GM18951 (cell line): Measurements from ENCODE around the gene CFLAR.
"Not testable (repeated sequence)": the region's sequence is repeated elsewhere in the genome, so short reads cannot be mapped to it uniquely, and the experiment has no call there.

Experiments used
- POLR2A ChIP-seq: IDR thresholded peaks from 4 replicates; pipeline ENCODE4 v1.6.1; 2011; ENCODE audit warnings: mild to moderate bottlenecking; ENCODE audit not compliant: insufficient read length, insufficient read depth; ENCODE audit errors: extremely low read depth
- in situ Hi-C: fragments of 300-500 bp; cut with MboI; formaldehyde crosslinking; loops from one replicate; pipeline ENCODE4 v1.12.0; 2022; ENCODE audit warnings: low sequenced_read_pairs, mixed read lengths, inconsistent platforms; ENCODE audit not compliant: unreplicated experiment

CFLAR gene

DNA sequence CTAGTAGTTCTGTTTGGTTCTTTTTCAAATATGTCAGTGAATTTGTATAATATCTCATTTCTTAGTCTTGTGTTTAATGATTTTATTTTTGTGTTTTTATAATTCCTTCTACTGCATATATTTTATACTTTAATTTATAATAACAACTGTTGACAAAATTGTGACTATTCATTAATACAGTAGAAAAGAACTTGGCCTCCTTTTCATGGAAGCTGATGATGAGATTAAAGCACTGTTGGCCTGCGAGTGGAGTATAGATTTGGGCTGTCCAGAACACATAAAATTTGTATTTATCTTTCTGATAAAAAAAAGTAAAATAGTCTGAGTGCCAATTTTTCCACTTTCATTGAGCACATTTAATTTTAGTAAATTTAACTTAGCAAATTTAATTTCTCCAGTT is 12.1 kb downstream of the CFLAR start:
- in situ Hi-C loops = no loop called here
- TF ChIP-seq POLR2A = no peak

DNA sequence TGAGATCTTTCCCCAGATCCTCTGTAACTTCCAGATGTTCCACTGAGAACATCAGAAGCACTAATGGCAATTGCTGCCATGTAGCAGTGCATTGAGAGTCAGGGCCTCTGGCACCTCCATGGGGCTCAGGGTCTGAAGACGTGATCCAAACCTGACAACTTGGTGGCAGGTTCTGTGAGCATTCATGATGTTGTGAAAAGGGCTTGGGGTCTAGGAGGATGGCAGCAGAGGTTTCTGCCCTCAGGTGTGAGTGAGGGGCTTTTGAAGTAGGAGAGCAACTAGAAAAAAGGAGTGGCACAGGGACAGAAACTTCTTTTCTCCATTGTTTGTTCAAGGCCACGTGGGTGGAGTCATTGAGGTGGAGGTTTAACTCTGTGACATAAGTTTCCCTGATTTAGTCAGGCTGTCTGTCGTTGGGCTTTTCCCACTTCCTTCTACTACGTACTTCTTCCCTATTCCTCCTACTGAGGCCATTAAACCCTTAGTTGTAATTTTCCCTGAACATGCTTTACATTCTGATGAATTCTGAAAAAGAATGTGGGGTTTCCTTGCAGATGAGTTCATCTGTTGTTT is 13.1 kb downstream of the CFLAR start:
- in situ Hi-C loops = no loop called here
- no peak for TF ChIP-seq POLR2A

- in situ Hi-C loops = no loop called here
- peak; percentile 24 for TF ChIP-seq POLR2A
Observed at GRCh38 chr2:201130524-201131186, 14.7 kb downstream of the CFLAR start.

- no peak for TF ChIP-seq POLR2A
- in situ Hi-C loops = no loop called here
Observed at GRCh38 chr2:201132518-201132917, 16.6 kb downstream of the CFLAR start.

DNA sequence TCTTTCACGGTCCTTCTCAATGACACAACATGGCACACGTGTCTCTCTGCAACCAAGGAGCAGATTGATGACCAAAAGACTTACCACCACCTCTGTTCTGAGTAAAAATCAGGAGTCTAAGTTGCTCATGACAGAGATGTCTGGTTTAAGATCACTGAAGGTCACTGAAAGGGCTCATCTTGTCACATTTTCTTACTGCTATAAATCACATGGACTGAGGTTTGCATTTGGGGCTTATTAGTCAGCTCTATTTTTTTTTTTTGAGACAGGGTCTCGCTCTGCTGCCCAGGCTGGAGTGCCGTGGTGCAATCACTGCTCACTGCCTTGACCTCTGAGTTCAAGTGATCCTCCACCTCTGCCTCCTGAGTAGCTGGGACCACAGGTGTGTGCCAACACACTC is 19.4 kb downstream of the CFLAR start:
- no peak for TF ChIP-seq POLR2A
- in situ Hi-C loops = no loop called here

GRCh38 chr2:201136889-201137321 is 20.9 kb downstream of the CFLAR start:
- no peak for TF ChIP-seq POLR2A
- in situ Hi-C loops = no loop called here

DNA sequence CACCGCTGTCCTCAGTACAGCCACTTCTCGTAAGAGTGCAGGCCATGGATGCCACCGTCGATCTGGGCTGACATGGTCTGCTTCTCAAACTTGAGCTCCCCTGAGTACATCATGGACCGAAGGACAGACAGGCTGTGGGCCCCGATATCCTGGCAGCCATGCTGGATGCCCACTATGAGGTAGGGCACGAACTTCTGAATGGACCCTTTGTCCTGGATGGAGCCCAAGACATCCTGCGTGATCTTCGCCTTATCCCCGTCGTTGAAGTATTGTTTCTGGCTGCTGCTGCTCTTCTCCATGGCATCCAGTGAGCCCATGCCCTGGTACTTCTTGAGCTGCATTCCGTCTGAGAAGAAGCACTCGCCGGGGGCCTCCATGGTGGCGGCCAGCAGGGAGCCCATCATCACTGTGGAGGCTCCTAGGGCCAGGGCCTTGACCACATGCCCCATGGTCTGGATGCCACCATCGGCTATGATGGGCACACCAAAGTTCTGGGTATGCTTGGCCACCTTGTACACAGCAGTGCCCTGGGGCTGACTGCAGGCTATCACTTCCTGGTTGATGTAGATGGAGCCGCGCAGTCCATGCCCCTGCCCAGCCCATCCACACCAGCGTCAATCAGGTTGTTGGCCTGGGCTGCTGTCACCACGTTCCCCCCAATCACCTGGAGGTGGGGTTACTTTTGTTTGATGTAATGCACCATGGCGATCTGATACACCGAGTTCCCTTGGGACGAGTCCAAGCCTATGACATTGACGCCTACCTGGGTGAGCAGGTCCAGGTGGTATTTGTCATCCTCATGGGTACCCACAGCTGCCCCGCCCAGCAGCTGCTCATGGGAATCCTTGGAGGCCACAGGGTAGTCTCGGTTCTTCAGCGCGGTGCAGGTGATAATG is 21.8 kb downstream of the CFLAR start:
- TF ChIP-seq POLR2A = no peak
- in situ Hi-C loops = no loop called here

DNA sequence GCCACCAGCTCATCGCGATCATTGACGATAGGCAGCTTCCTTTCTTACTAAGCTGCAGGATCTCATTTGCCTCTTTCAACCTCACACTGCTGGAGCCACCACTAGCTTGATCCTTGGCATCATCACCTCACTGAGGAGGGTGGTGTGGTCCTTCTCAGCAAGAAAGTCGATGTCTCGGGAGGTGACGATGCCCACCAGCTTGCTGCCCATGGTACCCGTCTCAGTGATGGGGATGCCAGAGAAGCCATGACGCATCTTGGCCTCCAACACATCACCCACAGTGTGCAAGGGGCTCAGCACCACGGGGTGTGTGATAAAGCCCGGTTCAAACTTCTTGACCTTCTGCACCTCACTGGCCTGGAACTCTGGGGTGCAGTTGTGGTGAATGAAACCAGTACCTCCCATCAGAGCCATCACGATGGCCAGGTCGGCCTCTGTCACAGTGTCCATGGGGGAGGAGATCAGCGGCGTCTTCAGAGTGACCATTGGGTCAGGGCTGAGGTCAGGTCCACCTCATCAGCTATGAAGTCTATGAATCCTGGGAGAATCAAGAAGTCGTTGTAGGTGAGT is 22.5 kb downstream of the CFLAR start:
- no peak for TF ChIP-seq POLR2A
- in situ Hi-C loops = no loop called here

DNA sequence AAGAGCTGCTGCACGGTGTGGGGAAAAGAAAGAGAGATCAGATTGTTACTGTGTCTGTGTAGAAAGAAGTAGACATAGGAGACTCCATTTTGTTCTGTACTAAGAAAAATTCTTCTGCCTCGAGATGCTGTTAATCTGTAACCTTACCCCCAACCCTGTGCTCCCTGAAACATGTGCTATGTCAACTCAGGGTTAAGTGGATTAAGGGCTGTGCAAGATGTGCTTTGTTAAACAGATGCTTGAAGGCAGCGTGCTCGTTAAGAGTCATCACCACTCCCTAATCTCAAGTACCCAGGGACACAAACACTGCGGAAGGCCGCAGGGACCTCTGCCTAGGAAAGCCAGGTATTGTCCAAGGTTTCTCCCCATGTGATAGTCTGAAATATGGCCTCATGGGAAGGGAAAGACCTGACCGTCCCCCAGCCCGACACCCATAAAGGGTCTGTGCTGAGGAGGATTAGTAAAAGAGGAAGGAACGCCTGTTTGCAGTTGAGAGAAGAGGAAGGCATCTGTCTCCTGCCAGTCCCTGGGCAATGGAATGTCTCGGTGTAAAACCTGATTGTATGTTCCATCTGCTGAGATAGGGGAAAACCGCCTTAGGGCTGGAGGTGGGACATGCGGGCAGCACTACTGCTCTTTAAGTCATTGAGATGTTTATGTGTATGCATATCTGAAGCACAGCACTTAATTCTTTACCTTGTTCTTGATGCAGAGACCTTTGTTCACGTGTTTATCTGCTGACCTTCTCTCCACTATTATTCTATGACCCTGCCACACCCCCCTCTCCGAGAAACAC is 23.2 kb downstream of the CFLAR start:
- in situ Hi-C loops = not testable (repeated sequence)

- in situ Hi-C loops = no loop called here
- TF ChIP-seq POLR2A = no peak
Observed at GRCh38 chr2:201139836-201140604, 24.1 kb downstream of the CFLAR start.

DNA sequence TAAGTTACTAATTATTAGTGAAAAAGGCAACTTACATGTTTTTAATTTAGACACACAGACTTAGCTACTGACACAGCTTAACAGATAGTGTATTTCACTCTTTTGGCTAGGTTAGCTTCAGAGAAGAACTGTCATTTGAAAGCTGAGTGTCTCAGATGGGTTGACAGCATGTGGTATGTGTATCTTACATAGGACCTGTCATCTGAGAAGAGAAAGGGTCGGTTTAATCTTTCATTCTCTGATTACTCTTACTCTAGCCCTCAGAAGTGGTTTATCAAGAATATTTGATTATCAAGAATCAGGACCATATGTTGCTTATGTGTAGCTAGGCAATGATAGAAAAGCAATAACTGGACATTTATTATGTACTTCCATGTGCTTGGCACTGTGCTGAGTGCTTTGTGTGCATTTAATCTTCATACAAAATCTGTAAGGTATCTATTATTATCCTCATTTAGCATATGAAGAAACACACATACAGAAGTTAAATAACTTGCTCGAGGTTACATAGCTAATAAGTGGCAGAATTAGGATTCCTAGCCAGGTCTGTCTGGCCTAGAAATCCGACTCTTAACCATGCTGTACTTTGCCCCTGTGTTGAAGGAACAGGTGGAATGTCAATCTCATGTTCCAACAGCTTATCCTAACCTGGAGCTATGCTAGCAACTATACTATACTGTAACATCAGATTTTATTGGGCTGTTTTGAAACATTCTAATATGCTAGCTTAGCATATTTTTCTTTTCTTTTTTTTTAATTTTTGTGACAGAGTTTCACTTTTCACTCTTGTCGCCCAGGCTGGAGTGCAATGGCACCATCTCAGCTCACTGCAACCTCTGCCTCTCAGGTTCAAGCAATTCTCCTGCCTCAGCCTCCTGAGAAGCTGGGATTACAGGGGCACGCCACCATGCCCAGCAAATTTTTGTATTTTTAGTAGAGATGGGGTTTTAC is 28.4 kb downstream of the CFLAR start:
- TF ChIP-seq POLR2A = no peak
- in situ Hi-C loops = no loop called here
